Caco-2 (cell line): Measurements from ENCODE around the gene PBOV1. TPM values are rescaled to one million over a fixed set of nuclear protein-coding genes. Genes with fewer than 3 reads are reported as not detected.

Experiments used
- BruUV-seq: library from RNA; stranded (reverse); fragments of 400-500 nt; replicated peaks from 2 replicates; lab custom pipeline; 2021; lab: Mats Ljungman, UMichigan
- CTCF ChIA-PET: fragments of 300-600 bp; sonication (Branson Sonifier 250); formaldehyde crosslinking; loops from one replicate; lab custom pipeline; 2022; ENCODE audit warnings: antibody characterized with exemption; lab: Charles Lee
- POLR2A ChIA-PET: fragments of 300-600 bp; sonication (Branson Sonifier 250); formaldehyde crosslinking; loops from one replicate; lab custom pipeline; 2022; ENCODE audit warnings: antibody characterized with exemption; lab: Charles Lee
- DNase-seq, 2 experiments: peaks; one replicate each; pipeline versions ENCODE4 v3.0.0 to v3.0.0-alpha.2; 2020 to 2022
- H3K27me3 ChIP-seq: replicated peaks from 2 replicates; pipeline ENCODE4 v1.6.0; 2011; ENCODE audit warnings: low read length; ENCODE audit not compliant: control insufficient read depth, insufficient read depth
- H3K36me3 ChIP-seq: 2 replicates; pipeline ENCODE4 v1.5.1; 2011; ENCODE audit warnings: low read length; ENCODE audit not compliant: control insufficient read depth, insufficient read depth
- H3K4me1 ChIP-seq: fragments of 250-450 bp; sonication (Bioruptor Pico); 2 replicates; pipeline ENCODE4 v1.5.1; 2020; ENCODE audit warnings: mild to moderate bottlenecking
- H3K4me3 ChIP-seq: 2 replicates; pipeline ENCODE4 v1.5.1; 2011; ENCODE audit warnings: low read depth, mild to moderate bottlenecking, control low read depth, low read length
- H3K9me3 ChIP-seq: fragments of 250-450 bp; sonication (Bioruptor Pico); 2 replicates; pipeline ENCODE4 v1.5.1; 2020; ENCODE audit warnings: mild to moderate bottlenecking, moderate library complexity
- H3K27ac Mint-ChIP-seq: one replicate; pipeline ENCODE4 v1.8.0; 2022; ENCODE audit warnings: mixed read lengths; ENCODE audit not compliant: unreplicated experiment
- H3K27me3 Mint-ChIP-seq: one replicate; pipeline ENCODE4 v1.8.0; 2022; ENCODE audit warnings: mixed read lengths; ENCODE audit not compliant: insufficient read depth, unreplicated experiment
- H3K36me3 Mint-ChIP-seq: one replicate; pipeline ENCODE4 v1.8.0; 2022; ENCODE audit warnings: mild to moderate bottlenecking, mixed read lengths; ENCODE audit not compliant: insufficient read depth, unreplicated experiment
- H3K4me1 Mint-ChIP-seq: one replicate; pipeline ENCODE4 v1.8.0; 2022; ENCODE audit warnings: low read depth, mixed read lengths; ENCODE audit not compliant: unreplicated experiment
- H3K4me3 Mint-ChIP-seq: one replicate; pipeline ENCODE4 v1.8.0; 2022; ENCODE audit warnings: mild to moderate bottlenecking, moderate library complexity, mixed read lengths; ENCODE audit not compliant: unreplicated experiment
- H3K9me3 Mint-ChIP-seq: one replicate; pipeline ENCODE4 v1.8.0; 2022; ENCODE audit warnings: mixed read lengths; ENCODE audit not compliant: unreplicated experiment
- intact Hi-C: fragments of 100-400 bp; cut with micrococcal nuclease; formaldehyde crosslinking; loops from one replicate; pipeline ENCODE4 v1.10.0; 2022; ENCODE audit not compliant: unreplicated experiment
- total RNA-seq: library from RNA; stranded (reverse); gene quantifications from 2 replicates; pipeline ENCODE4 v1.2.3, GENCODE V29; 2022
- TF ChIP-seq, protein P1 (sequence below), 2 experiments: fragments of 200-600 bp in 1 of 2; IDR thresholded peaks; 1 replicate in 1 of 2; 2 replicates in 1 of 2; pipeline versions ENCODE4 v1.5.1 to v1.8.0; 2011 to 2022; ENCODE audit warnings: antibody characterized with exemption in 1 of 2, control low read depth in 1 of 2, inconsistent platforms in 1 of 2, low read depth in 1 of 2, low read length in 1 of 2, mild to moderate bottlenecking in 1 of 2, moderate library complexity in 1 of 2; ENCODE audit not compliant: insufficient read depth in 1 of 2, severe bottlenecking in 1 of 2, unreplicated experiment in 1 of 2

Gene PBOV1
- total RNA-seq, 1 experiment from 2014 or later: not detected

DNA sequence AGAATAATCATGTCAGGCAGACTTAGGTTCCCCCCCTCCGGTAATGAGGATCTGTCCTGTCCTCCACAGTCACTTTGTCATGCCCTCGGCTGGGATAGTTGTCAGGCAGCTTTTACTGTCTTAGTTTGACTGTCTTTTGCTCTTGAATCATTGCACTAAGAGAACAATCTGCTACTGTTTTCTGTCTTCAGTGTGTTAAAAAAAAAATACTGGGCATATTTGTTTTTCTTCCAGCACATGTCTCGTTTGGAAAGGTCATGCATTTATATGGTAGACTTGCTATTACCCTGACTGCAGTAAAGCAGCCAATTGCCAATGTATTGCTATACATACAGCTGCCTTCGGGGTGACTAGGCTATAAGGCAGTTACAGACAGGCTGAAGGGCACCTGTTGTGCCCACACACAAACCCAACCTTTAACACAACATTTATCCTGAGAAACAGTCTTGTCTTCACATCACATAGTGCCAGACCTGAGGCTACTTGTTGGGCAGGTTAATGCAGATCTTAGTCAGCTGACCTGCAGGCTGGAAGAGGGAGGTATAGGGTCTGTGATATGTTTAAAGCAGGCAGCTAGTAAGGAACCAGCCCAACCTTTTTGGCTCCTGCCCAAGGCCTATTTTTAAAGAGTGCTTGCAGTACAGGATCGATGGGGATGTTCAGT, 29.9 kb downstream of the PBOV1 start:
- TF ChIP-seq, protein P1, sequence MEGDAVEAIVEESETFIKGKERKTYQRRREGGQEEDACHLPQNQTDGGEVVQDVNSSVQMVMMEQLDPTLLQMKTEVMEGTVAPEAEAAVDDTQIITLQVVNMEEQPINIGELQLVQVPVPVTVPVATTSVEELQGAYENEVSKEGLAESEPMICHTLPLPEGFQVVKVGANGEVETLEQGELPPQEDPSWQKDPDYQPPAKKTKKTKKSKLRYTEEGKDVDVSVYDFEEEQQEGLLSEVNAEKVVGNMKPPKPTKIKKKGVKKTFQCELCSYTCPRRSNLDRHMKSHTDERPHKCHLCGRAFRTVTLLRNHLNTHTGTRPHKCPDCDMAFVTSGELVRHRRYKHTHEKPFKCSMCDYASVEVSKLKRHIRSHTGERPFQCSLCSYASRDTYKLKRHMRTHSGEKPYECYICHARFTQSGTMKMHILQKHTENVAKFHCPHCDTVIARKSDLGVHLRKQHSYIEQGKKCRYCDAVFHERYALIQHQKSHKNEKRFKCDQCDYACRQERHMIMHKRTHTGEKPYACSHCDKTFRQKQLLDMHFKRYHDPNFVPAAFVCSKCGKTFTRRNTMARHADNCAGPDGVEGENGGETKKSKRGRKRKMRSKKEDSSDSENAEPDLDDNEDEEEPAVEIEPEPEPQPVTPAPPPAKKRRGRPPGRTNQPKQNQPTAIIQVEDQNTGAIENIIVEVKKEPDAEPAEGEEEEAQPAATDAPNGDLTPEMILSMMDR (IDR thresholded peaks at IDR 0.05; ENCODE audit: insufficient read depth in 1 of 2, low read depth in 1 of 2, low read length in 1 of 2, severe bottlenecking in 1 of 2, unreplicated experiment in 1 of 2): no peak
- Histone ChIP-seq H3K4me1 (no peaks in the 10 kb centered on the region), H3K27me3 (no peaks in the 10 kb centered on the region; the same call in 1 of the 2 replicates), H3K4me3 (no peak overlapping the region), H3K9me3 (no peaks in the 10 kb centered on the region), H3K36me3 (no peaks in the 10 kb centered on the region)
- Mint-ChIP-seq H3K27ac (no peak overlapping the region), H3K9me3 (no peaks in the 10 kb centered on the region), H3K27me3 (no peaks in the 10 kb centered on the region), H3K4me1 (no peaks in the 10 kb centered on the region), H3K36me3 (no peaks in the 10 kb centered on the region), H3K4me3 (no peak overlapping the region)
- no TSS peak for BruUV-seq
- POLR2A ChIA-PET: no interaction called here
- CTCF ChIA-PET: interaction anchor here (0.6 kb wide), 1 partner anchor 150 kb away, joined by 4 read pairs; no protein-coding TSS in a partner anchor
- DNase-seq: no peak
- intact Hi-C loops: no loop called here

DNA sequence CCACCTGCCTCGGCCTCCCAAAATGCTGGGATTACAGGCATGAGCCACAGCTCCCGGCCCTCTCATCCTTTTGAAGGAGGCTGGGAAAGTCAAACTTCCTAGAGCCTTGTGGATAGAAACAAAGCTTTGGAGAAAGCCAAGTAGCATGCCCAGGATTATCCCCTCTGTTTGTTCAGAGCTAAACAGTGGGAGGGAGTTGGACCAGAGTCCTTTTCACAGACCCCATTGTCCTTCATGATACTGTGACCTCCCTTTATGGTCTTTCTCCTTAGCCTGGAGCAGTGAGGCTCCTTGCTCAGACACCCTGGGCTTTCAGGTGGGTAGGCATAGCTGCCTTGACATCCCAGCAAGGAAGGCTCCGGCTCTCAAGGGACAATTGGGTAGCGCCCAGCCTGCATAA, 31.1 kb downstream of the PBOV1 start:
- no peaks in the 10 kb centered on the region for H3K4me1 Mint-ChIP-seq
- intact Hi-C loops: no loop called here
- no peaks in the 10 kb centered on the region for H3K9me3 Mint-ChIP-seq
- no peak overlapping the region for H3K4me3 Mint-ChIP-seq
- DNase-seq: no peak
- TF ChIP-seq, protein P1 (IDR thresholded peaks at IDR 0.05; ENCODE audit: insufficient read depth in 1 of 2, low read depth in 1 of 2, low read length in 1 of 2, severe bottlenecking in 1 of 2, unreplicated experiment in 1 of 2): no peak
- H3K27me3 Mint-ChIP-seq: no peaks in the 10 kb centered on the region
- H3K4me1 ChIP-seq: no peaks in the 10 kb centered on the region
- CTCF ChIA-PET: no interaction called here
- BruUV-seq: no TSS peak
- H3K36me3 Mint-ChIP-seq: no peaks in the 10 kb centered on the region
- H3K9me3 ChIP-seq: no peaks in the 10 kb centered on the region
- no peak overlapping the region for H3K4me3 ChIP-seq
- POLR2A ChIA-PET: no interaction called here
- H3K36me3 ChIP-seq: no peaks in the 10 kb centered on the region
- no peaks in the 10 kb centered on the region; the same call in 1 of the 2 replicates for H3K27me3 ChIP-seq
- no peak overlapping the region for H3K27ac Mint-ChIP-seq

DNA sequence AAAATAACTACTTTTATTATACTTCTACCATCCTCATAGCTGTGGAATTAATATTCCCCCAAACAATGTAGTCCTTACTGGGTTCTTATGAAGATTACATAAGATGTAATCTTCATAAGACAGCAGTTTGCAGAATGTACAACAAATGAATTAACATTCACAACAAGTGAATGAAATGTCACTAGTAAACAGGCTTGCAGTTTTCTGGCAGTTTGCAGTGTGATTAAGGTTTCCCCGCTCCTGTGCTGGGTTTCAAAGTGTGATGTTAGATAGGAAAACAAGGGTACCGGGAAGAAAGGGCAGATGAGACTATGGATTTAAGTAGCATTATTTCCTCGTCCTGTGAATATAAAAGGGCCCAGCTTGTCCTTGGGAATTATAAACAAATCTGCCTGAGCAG, 34.1 kb downstream of the PBOV1 start:
- TF ChIP-seq, protein P1 (IDR thresholded peaks at IDR 0.05; ENCODE audit: insufficient read depth in 1 of 2, low read depth in 1 of 2, low read length in 1 of 2, severe bottlenecking in 1 of 2, unreplicated experiment in 1 of 2): no peak
- ChIA-PET CTCF (no interaction called here), POLR2A (no interaction called here)
- no peaks in the 10 kb centered on the region; the same call in 1 of the 2 replicates for H3K27me3 ChIP-seq
- no peak for DNase-seq
- Mint-ChIP-seq H3K4me3 (no peak overlapping the region), H3K27ac (no peak overlapping the region), H3K36me3 (no peaks in the 10 kb centered on the region), H3K27me3 (no peaks in the 10 kb centered on the region), H3K9me3 (no peaks in the 10 kb centered on the region), H3K4me1 (no peaks in the 10 kb centered on the region)
- intact Hi-C loops: no loop called here
- H3K9me3 ChIP-seq: no peaks in the 10 kb centered on the region
- no peak overlapping the region for H3K4me3 ChIP-seq
- no peaks in the 10 kb centered on the region for H3K4me1 ChIP-seq
- no TSS peak for BruUV-seq
- H3K36me3 ChIP-seq: no peaks in the 10 kb centered on the region
